Effector memory CD8-positive, alpha-beta T cell (primary cell): Measurements from ENCODE around the gene NAA35.

Source experiments
- ATAC-seq: fragments of 150-1000 bp; cut with Tn5 transposase; replicated peaks from 2 replicates; pipeline ENCODE4 v1.10.0; 2021; ENCODE audit warnings: mild to moderate bottlenecking, moderate library complexity
- DNase-seq, 3 experiments: peaks; one replicate each; pipeline ENCODE4 v3.0.0; 2021
- H3K27ac Mint-ChIP-seq, 2 donors: one replicate each; pipeline ENCODE4 v1.8.0; 2022; ENCODE audit warnings: mild to moderate bottlenecking in 2 of 2, mixed read lengths in 2 of 2, moderate library complexity in 2 of 2
- H3K27me3 Mint-ChIP-seq, 2 donors: one replicate each; pipeline ENCODE4 v1.8.0; 2022; ENCODE audit warnings: mixed read lengths in 2 of 2
- H3K36me3 Mint-ChIP-seq: one replicate; pipeline ENCODE4 v1.8.0; 2022; ENCODE audit warnings: mild to moderate bottlenecking, moderate library complexity, mixed read lengths; ENCODE audit not compliant: insufficient read depth
- H3K4me1 Mint-ChIP-seq, 2 donors: one replicate each; pipeline ENCODE4 v1.8.0; 2022; ENCODE audit warnings: low read depth in 2 of 2, mixed read lengths in 2 of 2
- H3K4me3 Mint-ChIP-seq, 2 donors: one replicate each; pipeline ENCODE4 v1.8.0; 2022; ENCODE audit warnings: mild to moderate bottlenecking in 2 of 2, mixed read lengths in 2 of 2, moderate library complexity in 2 of 2
- H3K9me3 Mint-ChIP-seq, 2 donors: one replicate each; pipeline ENCODE4 v1.8.0; 2022; ENCODE audit warnings: mixed read lengths in 2 of 2
- total RNA-seq, 9 experiments: gene quantifications; one replicate each; lab custom pipeline; 2026; lab: John Stamatoyannopoulos, UW

Gene NAA35
- total RNA-seq = 38.3 to 77.7 (median 55.6) reads per million in 9 experiments

DNA sequence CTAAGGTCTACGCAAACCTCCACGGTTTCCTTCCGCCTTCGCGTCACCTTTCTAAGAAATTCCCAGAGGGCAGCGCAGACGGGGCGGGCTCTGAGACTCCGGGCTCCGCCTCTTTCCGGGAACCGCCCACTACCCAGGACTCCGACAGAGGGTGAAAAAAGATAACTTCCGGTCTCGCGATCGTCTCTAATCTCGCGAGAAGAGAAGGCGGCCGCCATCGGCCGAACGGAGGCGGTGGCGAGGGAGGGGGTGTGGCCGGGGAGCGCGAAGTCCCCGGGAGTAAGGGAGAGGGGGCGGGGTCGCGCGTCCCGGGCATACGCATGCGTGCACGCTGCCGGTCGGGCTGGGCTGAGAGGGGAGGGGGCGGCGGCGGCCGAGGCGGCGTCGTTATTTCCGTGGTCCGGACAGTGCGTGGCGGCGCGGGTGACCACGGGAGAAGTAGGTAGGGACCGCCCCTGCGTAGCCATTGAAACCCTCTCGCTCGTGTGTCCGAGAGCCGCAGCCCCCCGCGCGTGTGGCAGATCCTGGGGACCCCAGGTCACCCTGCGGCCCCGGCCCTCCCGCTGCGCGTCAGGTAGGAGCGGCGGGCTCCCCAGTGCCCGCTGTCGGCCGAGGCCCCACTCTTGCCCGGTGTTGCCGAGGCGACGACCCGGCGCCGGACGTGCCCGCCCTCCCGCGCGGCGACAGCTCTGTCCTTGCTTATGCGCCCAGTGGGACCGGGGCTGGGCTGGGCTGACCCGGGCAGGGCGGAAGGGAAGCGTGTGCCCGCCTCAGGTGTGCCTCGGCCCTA, at the start of gene NAA35:
Gene NAA35 (plus strand): TSS at position 315 of the 790 bp plus-strand sequence. CDS start 1,014 bp downstream, outside the sequence.
- peak within 1 kb of the TSS in 1 of 2 donors; percentile 96 for H3K27ac Mint-ChIP-seq
- no peaks in the 10 kb centered on the region for H3K27me3 Mint-ChIP-seq
- peak within 1 kb of the TSS in 1 of 2 donors; percentile 85 for H3K4me3 Mint-ChIP-seq
- DNase-seq = peak; percentile 99
- H3K36me3 Mint-ChIP-seq = peaks cover 27% of the 10 kb centered on the region
- peak; percentile 92 for ATAC-seq
- peaks cover 3 to 12% of the 10 kb centered on the region in 2 donors for H3K4me1 Mint-ChIP-seq
- H3K9me3 Mint-ChIP-seq = no peaks in the 10 kb centered on the region

DNA sequence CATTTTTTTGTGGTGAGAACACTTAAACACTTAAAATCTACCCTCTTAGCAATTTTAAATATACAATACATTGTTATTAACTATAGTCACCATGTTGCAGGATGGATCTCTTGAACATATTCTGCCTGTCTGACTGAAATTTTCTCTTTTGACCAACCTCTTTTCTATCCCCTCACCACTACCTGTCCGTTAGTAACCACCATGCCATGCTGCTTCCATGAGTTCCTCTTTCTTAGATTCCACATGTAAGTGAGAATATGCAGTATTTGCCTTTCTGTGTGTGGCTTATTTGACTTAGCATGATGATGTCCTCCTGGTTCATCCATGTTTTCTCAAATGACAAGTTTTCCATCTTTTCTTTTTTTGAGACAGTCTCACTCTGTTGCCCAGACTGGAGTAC, 48.5 kb upstream of the NAA35 start:
- Mint-ChIP-seq H3K9me3 (peaks cover 0 to 2% of the 10 kb centered on the region in 2 donors), H3K4me1 (no peaks in the 10 kb centered on the region), H3K27me3 (peaks cover 0 to 4% of the 10 kb centered on the region in 2 donors), H3K27ac (no peak overlapping the region), H3K36me3 (no peaks in the 10 kb centered on the region), H3K4me3 (no peak overlapping the region)
- ATAC-seq (no peak), DNase-seq (no peak)

DNA sequence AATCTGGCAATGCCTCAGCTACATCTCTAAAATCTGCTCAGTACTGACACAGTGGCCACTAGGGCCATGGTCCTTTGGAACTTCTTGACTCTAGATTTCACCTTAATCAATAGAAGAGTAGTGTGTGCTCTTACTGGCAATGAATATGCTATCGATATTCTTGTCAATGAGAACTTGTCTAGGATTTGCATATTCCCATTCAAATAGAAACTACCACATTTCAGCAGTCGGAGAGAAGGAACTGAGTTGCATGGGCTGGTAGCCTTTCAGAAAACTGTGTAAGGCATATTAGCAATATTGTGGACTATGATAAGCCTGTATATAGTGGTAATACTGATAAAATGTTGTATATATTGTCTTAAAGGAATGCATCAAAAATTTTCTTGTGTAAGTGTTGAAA, 45.3 kb upstream of the NAA35 start:
- no peak for DNase-seq
- Mint-ChIP-seq H3K27ac (no peak overlapping the region), H3K9me3 (peaks cover 0 to 2% of the 10 kb centered on the region in 2 donors), H3K4me1 (peaks cover 0 to 6% of the 10 kb centered on the region in 2 donors), H3K4me3 (no peak overlapping the region), H3K36me3 (no peaks in the 10 kb centered on the region), H3K27me3 (peaks cover 4 to 7% of the 10 kb centered on the region in 2 donors)
- no peak for ATAC-seq

DNA sequence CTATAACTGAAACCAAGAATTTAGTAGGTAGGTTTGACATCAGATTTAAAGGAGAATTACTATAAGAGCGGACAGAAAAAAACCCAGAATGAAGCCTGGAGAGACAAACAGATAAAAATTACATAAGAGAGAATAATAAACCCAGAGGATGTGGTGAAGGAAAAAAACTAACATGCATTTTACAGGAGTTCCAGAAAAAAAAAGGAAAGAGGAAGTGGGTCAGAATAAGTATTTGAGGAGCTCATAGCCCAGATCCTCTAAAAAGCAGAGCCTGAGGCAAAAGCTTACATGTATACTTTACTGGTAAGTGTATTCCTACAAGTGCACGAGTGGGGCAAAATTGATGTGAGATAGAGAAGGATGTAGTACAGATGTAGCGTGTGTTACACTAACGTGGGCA, 43.1 kb upstream of the NAA35 start:
- no peak overlapping the region for H3K27ac Mint-ChIP-seq
- H3K36me3 Mint-ChIP-seq = no peaks in the 10 kb centered on the region
- H3K9me3 Mint-ChIP-seq = no peaks in the 10 kb centered on the region
- H3K27me3 Mint-ChIP-seq = peaks cover 4 to 7% of the 10 kb centered on the region in 2 donors
- ATAC-seq = no peak
- H3K4me3 Mint-ChIP-seq = no peak overlapping the region
- DNase-seq = no peak
- H3K4me1 Mint-ChIP-seq = peaks cover 0 to 6% of the 10 kb centered on the region in 2 donors

DNA sequence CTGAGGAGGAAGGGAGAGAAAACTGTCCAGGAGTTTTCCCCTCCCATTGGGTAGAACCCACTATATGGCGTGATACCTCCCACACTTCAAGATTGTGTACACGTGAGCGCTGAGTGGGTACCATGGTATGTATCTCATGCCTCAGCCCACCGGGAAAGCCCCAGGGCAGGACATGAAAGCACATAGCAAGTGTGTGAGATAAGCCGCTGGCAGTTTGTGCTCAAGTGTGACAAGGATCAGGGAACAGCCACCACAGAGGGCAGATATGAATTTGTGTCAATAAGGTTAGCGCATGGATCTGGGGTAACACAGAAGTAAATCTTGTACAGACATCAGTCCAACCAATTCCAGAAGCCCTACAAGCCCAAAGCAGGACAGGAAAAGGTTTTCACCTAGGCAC, 42.6 kb upstream of the NAA35 start:
- Mint-ChIP-seq H3K27ac (no peak overlapping the region), H3K4me1 (peaks cover 0 to 6% of the 10 kb centered on the region in 2 donors), H3K9me3 (no peaks in the 10 kb centered on the region), H3K36me3 (no peaks in the 10 kb centered on the region), H3K27me3 (peaks cover 4 to 7% of the 10 kb centered on the region in 2 donors), H3K4me3 (no peak overlapping the region)
- DNase-seq (no peak), ATAC-seq (no peak)

DNA sequence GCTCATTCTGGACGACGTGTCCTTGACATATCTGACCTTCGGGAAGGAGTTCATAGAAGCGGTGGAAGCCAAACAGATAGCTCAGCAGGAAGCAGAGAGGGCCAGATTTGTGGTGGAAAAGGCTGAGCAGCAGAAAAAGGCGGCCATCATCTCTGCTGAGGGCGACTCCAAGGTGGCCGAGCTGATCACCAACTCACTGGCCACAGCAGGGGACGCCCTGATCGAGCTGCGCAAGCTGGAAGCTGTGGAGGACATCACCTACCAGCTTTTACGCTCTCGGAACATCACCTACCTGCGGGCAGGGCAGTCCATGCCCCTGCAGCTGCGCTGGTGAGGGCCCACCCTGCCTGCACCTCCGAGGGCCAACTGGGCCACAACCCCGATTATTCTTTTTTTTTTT, 41.6 kb upstream of the NAA35 start:
- H3K9me3 Mint-ChIP-seq = no peaks in the 10 kb centered on the region
- peak overlapping the region in 1 of 2 donors; percentile 35 for H3K27ac Mint-ChIP-seq
- peaks cover 4 to 7% of the 10 kb centered on the region in 2 donors for H3K27me3 Mint-ChIP-seq
- DNase-seq (no peak), ATAC-seq (no peak)
- no peaks in the 10 kb centered on the region for H3K36me3 Mint-ChIP-seq
- H3K4me3 Mint-ChIP-seq = no peak overlapping the region
- peaks cover 0 to 6% of the 10 kb centered on the region in 2 donors for H3K4me1 Mint-ChIP-seq

DNA sequence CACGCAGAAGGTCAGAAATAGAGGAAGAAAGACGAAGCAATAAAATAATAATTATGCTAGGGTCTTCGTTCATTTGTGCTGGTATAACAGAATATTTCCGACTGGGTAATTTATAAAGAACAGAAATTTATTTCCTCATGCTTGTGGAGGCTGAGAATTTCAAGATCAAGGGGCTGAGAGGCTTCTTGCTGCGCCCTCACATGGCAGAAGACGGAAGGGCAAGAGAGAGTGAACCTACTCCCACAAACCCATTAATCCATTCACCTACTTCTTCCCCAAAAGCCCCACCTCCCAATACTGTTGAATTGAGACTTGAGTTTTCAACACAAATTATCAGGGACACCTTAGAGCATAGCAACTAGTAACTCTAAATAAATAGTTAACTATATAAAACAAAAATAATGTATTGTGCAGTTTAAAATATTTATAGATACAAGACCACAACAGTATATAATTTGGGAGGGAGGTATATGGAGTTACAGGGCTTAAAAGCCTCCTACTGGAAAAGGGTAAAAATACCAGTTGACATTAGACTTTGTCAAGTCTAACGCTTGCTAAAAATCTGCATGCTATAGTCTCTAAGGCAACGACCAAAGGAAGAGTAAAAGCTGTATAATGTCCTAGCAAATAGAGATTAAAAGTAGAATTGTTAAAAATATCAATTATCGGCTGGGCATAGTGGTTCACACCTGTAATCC, 40.3 kb upstream of the NAA35 start:
- no peak overlapping the region for H3K27ac Mint-ChIP-seq
- DNase-seq = peak; percentile 36 to 45 (median 39)
- ATAC-seq = peak; percentile 58
- H3K4me1 Mint-ChIP-seq = peaks cover 0 to 6% of the 10 kb centered on the region in 2 donors
- H3K27me3 Mint-ChIP-seq = peaks cover under 1 to 7% of the 10 kb centered on the region in 2 donors
- H3K4me3 Mint-ChIP-seq = no peak overlapping the region
- H3K9me3 Mint-ChIP-seq = no peaks in the 10 kb centered on the region
- no peaks in the 10 kb centered on the region for H3K36me3 Mint-ChIP-seq

DNA sequence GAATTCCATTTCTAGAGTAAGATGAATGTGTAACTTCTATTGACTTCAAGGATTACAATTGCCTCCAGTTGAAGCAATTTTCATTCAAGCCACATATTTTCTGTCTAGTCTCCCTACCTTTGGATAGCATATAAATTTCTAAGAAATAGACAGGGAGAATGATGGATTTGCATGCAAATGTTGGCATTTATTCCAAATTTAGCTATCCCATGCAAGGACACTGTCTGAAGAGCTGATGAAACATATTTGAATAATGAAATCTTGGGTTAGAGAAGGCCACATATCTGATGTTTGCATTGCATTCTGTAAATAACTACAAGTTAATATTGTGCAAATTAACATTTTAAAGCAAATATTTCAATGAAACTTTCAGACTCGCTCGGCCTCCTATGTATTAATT, 36.0 kb upstream of the NAA35 start:
- no peak overlapping the region for H3K27ac Mint-ChIP-seq
- H3K36me3 Mint-ChIP-seq = no peaks in the 10 kb centered on the region
- DNase-seq (no peak), ATAC-seq (no peak)
- H3K4me1 Mint-ChIP-seq = peaks cover 0 to 4% of the 10 kb centered on the region in 2 donors
- no peak overlapping the region for H3K4me3 Mint-ChIP-seq
- no peaks in the 10 kb centered on the region for H3K27me3 Mint-ChIP-seq
- H3K9me3 Mint-ChIP-seq = no peaks in the 10 kb centered on the region

DNA sequence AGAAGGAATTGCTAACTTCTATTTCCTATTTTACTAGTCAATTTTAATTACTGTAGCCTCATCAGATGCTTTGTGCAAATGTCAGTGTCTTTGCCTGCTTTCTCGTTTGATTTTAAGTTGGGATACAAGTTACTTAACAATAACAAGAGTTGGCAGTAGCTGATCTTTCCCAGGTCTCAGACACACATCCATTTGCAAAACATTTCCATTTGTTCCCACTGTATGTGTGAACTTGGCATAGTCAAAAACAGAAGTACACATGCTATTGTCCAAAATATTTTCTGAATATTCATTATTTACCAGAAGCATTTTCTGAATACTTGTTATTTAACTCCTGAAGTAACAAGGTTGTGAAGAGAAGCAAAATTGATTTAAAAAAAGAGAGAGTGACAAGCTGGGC, 35.0 kb upstream of the NAA35 start:
- Mint-ChIP-seq H3K4me3 (no peak overlapping the region), H3K9me3 (no peaks in the 10 kb centered on the region), H3K36me3 (no peaks in the 10 kb centered on the region), H3K27ac (no peak overlapping the region), H3K27me3 (no peaks in the 10 kb centered on the region), H3K4me1 (no peaks in the 10 kb centered on the region)
- DNase-seq (no peak), ATAC-seq (no peak)

DNA sequence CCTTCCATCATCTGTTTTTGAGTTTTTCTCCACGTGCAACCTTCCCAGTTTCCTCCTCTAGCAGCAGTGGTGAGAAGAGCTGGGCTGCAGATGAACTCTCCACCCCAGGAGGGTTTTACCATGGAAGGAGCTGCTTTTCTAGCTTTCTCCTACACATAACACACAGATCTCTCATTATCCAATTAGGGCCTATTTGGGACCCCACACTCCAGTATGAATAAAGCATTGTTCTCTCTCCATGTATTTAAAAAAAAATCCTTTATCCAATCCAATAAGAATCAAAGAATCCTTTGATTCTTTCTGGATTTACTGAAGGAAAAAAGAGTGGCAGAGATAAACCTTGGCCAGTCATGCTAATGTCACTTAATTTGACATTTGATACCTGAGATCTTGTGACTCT, 31.6 kb upstream of the NAA35 start:
- Mint-ChIP-seq H3K27me3 (peaks cover 0 to 9% of the 10 kb centered on the region in 2 donors), H3K36me3 (no peaks in the 10 kb centered on the region), H3K4me3 (no peak overlapping the region), H3K4me1 (peaks cover 3 to 14% of the 10 kb centered on the region in 2 donors), H3K9me3 (no peaks in the 10 kb centered on the region), H3K27ac (no peak overlapping the region)
- ATAC-seq = no peak
- DNase-seq = no peak

DNA sequence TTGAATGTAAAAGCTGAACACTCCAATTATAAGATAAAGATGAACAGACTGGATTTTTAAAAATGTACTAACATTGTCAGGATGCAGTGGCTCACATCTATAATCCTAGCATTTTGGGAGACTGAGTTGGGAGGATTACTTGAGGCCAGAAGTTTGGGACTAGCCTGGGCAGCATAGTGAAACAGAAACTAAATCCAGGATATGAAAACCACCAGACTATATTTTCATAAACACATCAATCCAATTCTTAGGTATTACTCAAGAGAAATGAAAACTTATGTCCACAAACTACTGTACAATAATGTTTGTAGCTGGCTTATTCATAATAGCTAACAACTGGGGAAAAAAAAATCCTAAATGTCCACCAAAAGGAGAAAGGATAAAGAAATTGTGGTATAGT, 26.8 kb upstream of the NAA35 start:
- Mint-ChIP-seq H3K27me3 (peaks cover 0 to 9% of the 10 kb centered on the region in 2 donors), H3K9me3 (no peaks in the 10 kb centered on the region), H3K4me1 (peaks cover 4 to 16% of the 10 kb centered on the region in 2 donors), H3K36me3 (no peaks in the 10 kb centered on the region), H3K27ac (peak overlapping the region; percentile 21 to 65), H3K4me3 (peak overlapping the region; percentile 1 to 69)
- ATAC-seq = no peak
- no peak for DNase-seq

DNA sequence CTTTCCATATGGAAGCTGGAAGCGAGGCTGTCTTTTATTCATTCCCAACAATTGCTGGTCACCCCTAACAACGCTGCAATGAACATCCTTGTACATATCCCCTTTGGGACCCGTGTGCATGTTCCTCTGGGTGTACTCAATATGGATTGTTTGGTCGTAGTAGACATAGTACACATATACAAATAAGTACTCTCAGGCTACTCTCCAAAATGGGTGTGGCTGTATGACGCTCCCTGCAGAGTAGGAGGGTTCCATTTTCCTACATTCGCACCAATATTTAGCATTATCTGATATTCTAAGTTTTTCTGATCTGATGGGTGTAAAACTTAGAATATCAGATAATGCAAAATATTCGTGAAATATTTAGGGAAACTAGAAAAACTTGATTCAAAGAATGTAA, 23.2 kb upstream of the NAA35 start:
- Mint-ChIP-seq H3K4me3 (no peak overlapping the region), H3K36me3 (no peaks in the 10 kb centered on the region), H3K9me3 (no peaks in the 10 kb centered on the region), H3K27me3 (no peaks in the 10 kb centered on the region), H3K27ac (no peak overlapping the region), H3K4me1 (peaks cover 4 to 10% of the 10 kb centered on the region in 2 donors)
- DNase-seq (no peak), ATAC-seq (no peak)

DNA sequence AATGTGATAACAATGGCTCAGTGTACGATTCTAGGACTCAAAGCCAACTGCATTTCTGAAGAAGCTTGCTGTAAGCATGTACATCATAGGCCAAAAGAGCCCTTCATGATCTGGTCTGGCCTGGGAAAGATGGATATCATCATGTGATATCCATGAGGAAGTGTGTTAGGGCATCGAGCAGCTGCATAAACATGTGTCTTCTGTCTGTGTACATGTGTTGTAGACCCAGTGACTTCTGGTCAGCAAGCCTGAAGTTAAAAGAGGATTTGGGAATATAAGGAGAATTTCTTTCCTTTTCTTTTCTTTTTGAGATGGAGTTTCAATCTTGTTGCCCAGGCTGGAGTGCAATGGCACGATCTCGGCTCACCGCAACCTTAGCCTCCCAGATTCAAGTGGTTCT, 15.5 kb upstream of the NAA35 start:
- Mint-ChIP-seq H3K36me3 (no peaks in the 10 kb centered on the region), H3K9me3 (no peaks in the 10 kb centered on the region), H3K4me3 (no peak overlapping the region), H3K4me1 (no peaks in the 10 kb centered on the region), H3K27me3 (peaks cover 28 to 29% of the 10 kb centered on the region in 2 donors), H3K27ac (no peak overlapping the region)
- DNase-seq (no peak), ATAC-seq (no peak)

DNA sequence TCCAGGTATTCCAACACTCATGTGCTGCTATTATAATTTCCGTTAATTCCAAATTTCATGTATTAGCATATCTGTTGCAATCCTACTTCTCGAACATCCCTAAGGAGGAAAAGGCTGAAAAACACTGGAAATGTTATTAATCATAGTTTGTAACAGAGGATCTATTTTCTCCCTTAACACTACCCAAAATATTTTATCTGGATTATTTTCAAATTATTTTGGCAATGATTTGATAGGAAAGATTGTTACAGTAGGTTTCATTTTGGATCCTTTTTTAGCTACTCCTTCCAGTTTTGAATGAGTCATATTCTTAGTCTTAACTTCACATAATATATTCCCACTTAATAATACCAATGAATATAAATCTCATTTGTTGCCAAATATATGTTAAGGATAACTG, 13.9 kb upstream of the NAA35 start:
- Mint-ChIP-seq H3K4me3 (no peak overlapping the region), H3K4me1 (no peaks in the 10 kb centered on the region), H3K27ac (no peak overlapping the region), H3K36me3 (no peaks in the 10 kb centered on the region), H3K9me3 (no peaks in the 10 kb centered on the region), H3K27me3 (peaks cover 28 to 31% of the 10 kb centered on the region in 2 donors)
- ATAC-seq = no peak
- DNase-seq = no peak
